Brain microvascular endothelial cell (primary cell): ENCODE data around the gene GYS1.
A peak's percentile ranks its signal among the peaks of the same experiment; 100 is the strongest.

Experiments used
- DNase-seq: peaks from one replicate; pipeline ENCODE4 v3.0.0-alpha.2; 2020
- H3K27ac ChIP-seq: fragments of 250-450 bp; sonication (Bioruptor Pico); 2 replicates; pipeline ENCODE4 v1.5.1; 2020; ENCODE audit warnings: mild to moderate bottlenecking, moderate library complexity
- H3K27me3 ChIP-seq: fragments of 250-450 bp; sonication (Bioruptor Pico); replicated peaks from 2 replicates; pipeline ENCODE4 v1.5.1; 2020; ENCODE audit warnings: mild to moderate bottlenecking
- H3K36me3 ChIP-seq: fragments of 250-450 bp; sonication (Bioruptor Pico); replicated peaks from 2 replicates; pipeline ENCODE4 v1.5.1; 2020; ENCODE audit warnings: mild to moderate bottlenecking
- H3K4me3 ChIP-seq: 2 replicates; pipeline ENCODE4 v1.5.1; 2011; ENCODE audit warnings: low read depth, mild to moderate bottlenecking, control low read depth, low read length, moderate library complexity
- in situ Hi-C: cut with HindIII; loops from 2 replicates; pipeline ENCODE4 v1.10.0; 2017; ENCODE audit warnings: low sequenced_read_pairs, low pct_ligation_motif_present
- TF ChIP-seq, protein P1 (sequence below): IDR thresholded peaks from 2 replicates; pipeline ENCODE4 v1.5.1; 2011; ENCODE audit warnings: low read depth, mild to moderate bottlenecking, moderate library complexity, low read length, control low read depth, inconsistent platforms; ENCODE audit errors: missing control alignments

GYS1 gene

DNA sequence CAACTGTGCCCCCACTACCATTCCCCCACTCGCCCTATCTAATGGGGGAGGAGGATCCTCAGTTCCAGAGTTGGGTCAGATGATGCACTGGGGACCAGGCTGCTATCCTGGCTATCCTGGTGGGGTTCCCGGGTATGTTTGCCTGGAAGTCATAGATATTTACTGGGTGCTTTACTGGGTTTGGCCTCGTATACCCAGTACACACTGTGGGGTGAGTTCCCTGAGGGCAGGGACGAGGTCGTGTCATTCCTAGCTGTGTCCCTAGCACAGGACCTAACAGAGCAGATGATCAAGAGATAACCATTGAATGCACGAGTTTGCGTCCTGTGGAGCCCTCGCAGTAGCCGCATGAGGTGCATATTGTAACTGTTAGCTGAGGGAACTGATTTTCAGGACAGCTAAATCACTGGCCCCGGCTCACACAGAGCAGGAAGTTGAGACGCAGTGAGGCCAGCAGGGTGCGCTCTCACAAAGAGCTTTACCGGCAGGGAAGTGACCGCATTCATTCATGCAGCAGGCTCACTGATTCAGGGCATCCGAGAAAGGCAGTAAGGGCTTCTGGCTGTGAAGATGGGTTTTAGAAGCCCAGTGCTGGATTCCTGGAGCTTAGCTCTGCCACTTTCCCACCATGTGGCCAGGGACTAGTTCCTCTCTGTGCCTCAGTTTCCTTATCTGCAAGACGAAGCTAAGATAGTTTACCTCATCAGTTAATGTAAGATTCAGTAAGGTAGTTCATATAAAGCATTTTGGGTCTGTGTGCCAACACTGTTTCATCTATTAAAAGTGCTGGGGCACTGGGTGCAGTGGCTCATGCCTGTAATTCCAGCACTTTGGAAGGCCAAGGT, 6.6 kb upstream of the GYS1 start:
- TF ChIP-seq, protein P1, sequence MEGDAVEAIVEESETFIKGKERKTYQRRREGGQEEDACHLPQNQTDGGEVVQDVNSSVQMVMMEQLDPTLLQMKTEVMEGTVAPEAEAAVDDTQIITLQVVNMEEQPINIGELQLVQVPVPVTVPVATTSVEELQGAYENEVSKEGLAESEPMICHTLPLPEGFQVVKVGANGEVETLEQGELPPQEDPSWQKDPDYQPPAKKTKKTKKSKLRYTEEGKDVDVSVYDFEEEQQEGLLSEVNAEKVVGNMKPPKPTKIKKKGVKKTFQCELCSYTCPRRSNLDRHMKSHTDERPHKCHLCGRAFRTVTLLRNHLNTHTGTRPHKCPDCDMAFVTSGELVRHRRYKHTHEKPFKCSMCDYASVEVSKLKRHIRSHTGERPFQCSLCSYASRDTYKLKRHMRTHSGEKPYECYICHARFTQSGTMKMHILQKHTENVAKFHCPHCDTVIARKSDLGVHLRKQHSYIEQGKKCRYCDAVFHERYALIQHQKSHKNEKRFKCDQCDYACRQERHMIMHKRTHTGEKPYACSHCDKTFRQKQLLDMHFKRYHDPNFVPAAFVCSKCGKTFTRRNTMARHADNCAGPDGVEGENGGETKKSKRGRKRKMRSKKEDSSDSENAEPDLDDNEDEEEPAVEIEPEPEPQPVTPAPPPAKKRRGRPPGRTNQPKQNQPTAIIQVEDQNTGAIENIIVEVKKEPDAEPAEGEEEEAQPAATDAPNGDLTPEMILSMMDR, result peak; percentile 90
- Histone ChIP-seq H3K4me3 (no peak overlapping the region), H3K27me3 (no peaks in the 10 kb centered on the region), H3K36me3 (peaks cover 28% of the 10 kb centered on the region), H3K27ac (no peak overlapping the region)
- in situ Hi-C loops, result no loop called here
- DNase-seq, result peak; percentile 72

DNA sequence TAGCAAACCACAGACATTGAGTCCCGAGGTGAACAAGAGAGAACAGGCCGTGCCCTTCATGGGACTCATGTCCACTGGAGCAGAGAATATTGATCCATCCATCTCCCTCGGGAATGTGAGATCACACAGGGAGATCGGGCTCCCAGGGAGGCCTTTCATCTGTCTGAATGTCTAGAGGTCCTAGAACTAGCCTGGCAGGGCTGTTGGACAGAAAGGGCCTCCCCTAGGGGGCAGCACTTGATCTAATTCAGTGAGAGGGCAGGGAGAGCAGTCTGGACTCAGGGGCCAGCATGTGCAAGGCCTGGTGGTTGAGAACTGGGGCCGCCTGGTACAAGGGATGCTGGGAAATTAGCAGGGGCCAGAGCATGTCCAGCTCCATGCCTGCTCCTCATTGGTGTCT, 4.9 kb upstream of the GYS1 start:
- Histone ChIP-seq H3K4me3 (no peak overlapping the region), H3K27ac (no peak overlapping the region), H3K36me3 (peaks cover 14% of the 10 kb centered on the region), H3K27me3 (no peaks in the 10 kb centered on the region)
- in situ Hi-C loops, result no loop called here
- TF ChIP-seq, protein P1, result peak; percentile 80
- DNase-seq, result peak; percentile 66

DNA sequence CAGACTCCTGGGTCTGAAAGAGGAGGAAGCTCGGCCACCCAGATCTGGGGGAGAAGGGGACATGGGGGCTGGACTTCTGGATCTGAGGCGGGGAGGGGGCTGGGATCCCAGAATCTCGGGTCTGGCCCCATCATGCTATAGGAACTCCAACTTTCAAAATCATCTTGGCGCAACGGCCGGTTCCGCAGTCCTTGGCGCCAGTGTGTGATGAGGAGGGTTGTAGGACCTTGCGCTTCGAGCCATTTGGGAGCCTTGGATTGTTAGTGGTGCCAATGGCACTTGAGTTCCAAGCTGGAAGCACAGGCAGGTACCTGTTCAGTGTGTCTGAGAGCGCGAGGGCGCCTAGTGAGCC, 902 bp upstream of the GYS1 start:
- Histone ChIP-seq H3K4me3 (peak overlapping the region; percentile 86), H3K27me3 (no peaks in the 10 kb centered on the region), H3K27ac (peak overlapping the region; percentile 66), H3K36me3 (peaks cover 8% of the 10 kb centered on the region)
- in situ Hi-C loops, result no loop called here
- DNase-seq, result no peak
- TF ChIP-seq, protein P1, result no peak

DNA sequence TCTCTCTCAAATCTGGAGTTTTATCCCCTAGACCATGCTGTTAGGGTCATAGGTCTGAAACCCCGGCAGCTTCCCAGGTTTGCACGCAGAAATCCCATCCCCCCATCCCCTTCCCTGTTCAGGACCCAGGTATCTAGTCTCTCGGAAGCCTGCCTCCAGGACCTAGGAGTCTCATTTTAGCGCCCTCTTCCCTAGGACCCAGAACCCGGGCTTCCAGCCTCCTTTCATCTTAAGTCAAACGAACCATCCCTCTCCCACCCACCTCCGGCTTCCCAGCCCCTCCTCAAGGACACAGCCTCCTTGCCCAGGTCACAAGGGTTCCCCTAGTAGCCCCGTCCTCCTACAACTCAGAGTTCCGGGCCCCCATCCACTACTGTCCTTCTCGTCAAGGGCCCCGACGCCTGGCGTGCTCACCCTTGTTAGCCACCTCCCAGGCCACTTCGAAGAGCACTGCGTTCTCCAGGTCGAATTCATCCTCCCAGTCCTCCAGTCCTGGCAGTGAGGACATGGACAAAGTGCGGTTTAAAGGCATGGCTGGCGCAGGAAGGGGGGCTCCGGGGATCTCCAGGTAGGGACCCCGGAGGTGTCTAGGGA, 431 bp downstream of the GYS1 start:
- peaks cover 18% of the 10 kb centered on the region for H3K36me3 ChIP-seq
- H3K27ac ChIP-seq, result peak overlapping the region; percentile 65
- TF ChIP-seq, protein P1, result no peak
- H3K27me3 ChIP-seq, result no peaks in the 10 kb centered on the region
- peak overlapping the region; percentile 91 for H3K4me3 ChIP-seq
- DNase-seq, result no peak
- in situ Hi-C loops, result no loop called here

GRCh38 chr19:48991873-48992580, 1.1 kb downstream of the GYS1 start:
- peak overlapping the region; percentile 91 for H3K4me3 ChIP-seq
- peak overlapping the region; percentile 65 for H3K27ac ChIP-seq
- peaks cover 21% of the 10 kb centered on the region for H3K36me3 ChIP-seq
- H3K27me3 ChIP-seq, result no peaks in the 10 kb centered on the region
- in situ Hi-C loops, result no loop called here
- peak; percentile 77 for DNase-seq
- TF ChIP-seq, protein P1, result no peak
